ENCODE data around the gene C1QTNF7. TPM values are rescaled to one million over a fixed set of nuclear protein-coding genes. Genes with fewer than 3 reads are reported as not detected.

C1QTNF7 gene
- total RNA-seq, 2 experiments from 2014 or later, result not detected

DNA sequence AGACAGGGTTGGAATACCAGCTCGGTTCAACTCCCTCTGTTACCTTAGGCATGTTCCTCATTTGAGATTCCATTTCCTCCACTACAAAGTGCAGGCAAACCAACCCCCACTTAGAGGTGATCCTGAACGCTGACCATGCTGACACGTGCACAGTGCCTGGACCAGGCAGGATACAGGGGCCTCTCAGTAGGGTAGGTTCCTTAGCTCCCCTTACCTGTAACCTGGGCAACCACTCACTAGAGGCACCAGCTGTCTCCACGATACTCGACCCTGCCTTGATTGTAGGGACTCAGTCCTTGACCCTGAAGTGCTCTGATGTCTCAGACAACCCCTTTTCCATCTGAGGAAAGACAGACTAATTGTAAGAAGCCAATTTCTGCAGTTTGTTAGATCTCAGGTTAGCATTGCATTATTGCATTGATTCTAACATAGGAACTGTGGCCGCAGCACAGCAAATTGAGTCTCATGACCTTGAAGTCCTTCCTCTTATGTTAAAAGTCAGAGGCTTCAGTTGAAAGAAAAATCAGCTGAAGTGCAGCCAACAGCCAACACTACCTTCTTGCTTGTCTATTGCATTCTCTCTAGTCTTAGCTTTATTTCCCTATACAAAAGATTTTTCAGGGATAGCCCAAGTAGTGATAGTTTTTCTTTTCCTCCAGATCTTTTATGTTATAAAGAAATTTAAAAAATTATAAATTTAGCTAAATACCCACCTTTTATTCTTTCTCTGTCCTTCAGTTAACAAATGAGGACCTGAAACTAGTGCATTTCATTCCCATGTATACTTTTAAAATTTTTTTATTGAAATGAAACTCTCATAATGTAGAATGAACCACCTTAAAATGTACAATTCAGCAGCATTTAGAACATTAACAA, 11.2 kb upstream of the C1QTNF7 start:
- H3K9me3 ChIP-seq (ENCODE audit: low read length), result no peaks in the 10 kb centered on the region
- peaks cover 29% of the 10 kb centered on the region for H3K4me1 ChIP-seq (ENCODE audit: insufficient read depth, low read length, poor library complexity, severe bottlenecking)
- peak overlapping the region; percentile 14; the same call in 1 of the 2 replicates for H2AFZ ChIP-seq (ENCODE audit: low read length)
- H3K9me2 ChIP-seq (ENCODE audit: insufficient read depth, low read length), result no peaks in the 10 kb centered on the region
- ChIA-PET POLR2A (interaction anchor here (0.7 to 1.4 kb wide), 5 partner anchors 12 to 867 kb away, joined by 3 to 4 read pairs (median 3); partner anchors contain the start of gene C1QTNF7), CTCF (ENCODE audit: unreplicated experiment) (no interaction called here)
- intact Hi-C loops (cut with micrococcal nuclease; ENCODE audit: unreplicated experiment), result loop anchor here (1.0 to 10.0 kb wide), 2 partner anchors 15 to 388 kb away; no protein-coding TSS in a partner anchor
- no peaks in the 10 kb centered on the region for H3K79me2 ChIP-seq (ENCODE audit: insufficient read depth, low read depth, low read length)
- no TSS peak for BruUV-seq (replicated peaks)
- no peaks in the 10 kb centered on the region for H3K36me3 ChIP-seq (ENCODE audit: insufficient read depth, low read length)
- H3K4me2 ChIP-seq (ENCODE audit: low read length), result no peak overlapping the region; the same call in 1 of the 2 replicates
- no peaks in the 10 kb centered on the region for H4K20me1 ChIP-seq (ENCODE audit: insufficient read depth, low read length)
- DNase-seq (ENCODE audit: low spot score), result no peak
- no peak overlapping the region for H3K27ac ChIP-seq (ENCODE audit: low read depth, low read length, poor library complexity, severe bottlenecking)
- TF ChIP-seq EZH2phosphoT487 (IDR thresholded peaks at IDR 0.05; ENCODE audit: borderline replicate concordance, low read depth, low read length), result no peak
- TF ChIP-seq, protein P1, sequence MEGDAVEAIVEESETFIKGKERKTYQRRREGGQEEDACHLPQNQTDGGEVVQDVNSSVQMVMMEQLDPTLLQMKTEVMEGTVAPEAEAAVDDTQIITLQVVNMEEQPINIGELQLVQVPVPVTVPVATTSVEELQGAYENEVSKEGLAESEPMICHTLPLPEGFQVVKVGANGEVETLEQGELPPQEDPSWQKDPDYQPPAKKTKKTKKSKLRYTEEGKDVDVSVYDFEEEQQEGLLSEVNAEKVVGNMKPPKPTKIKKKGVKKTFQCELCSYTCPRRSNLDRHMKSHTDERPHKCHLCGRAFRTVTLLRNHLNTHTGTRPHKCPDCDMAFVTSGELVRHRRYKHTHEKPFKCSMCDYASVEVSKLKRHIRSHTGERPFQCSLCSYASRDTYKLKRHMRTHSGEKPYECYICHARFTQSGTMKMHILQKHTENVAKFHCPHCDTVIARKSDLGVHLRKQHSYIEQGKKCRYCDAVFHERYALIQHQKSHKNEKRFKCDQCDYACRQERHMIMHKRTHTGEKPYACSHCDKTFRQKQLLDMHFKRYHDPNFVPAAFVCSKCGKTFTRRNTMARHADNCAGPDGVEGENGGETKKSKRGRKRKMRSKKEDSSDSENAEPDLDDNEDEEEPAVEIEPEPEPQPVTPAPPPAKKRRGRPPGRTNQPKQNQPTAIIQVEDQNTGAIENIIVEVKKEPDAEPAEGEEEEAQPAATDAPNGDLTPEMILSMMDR (conservative IDR thresholded peaks at IDR 0.05; ENCODE audit: low read length), result no peak
- H3K4me3 ChIP-seq (ENCODE audit: low read depth, low read length, poor library complexity, severe bottlenecking), result no peak overlapping the region

GRCh38 chr4:15417233-15417660, 10.6 kb upstream of the C1QTNF7 start:
- Histone ChIP-seq H3K4me2 (ENCODE audit: low read length) (no peak overlapping the region), H3K4me1 (ENCODE audit: insufficient read depth, low read length, poor library complexity, severe bottlenecking) (peaks cover 25% of the 10 kb centered on the region), H3K79me2 (ENCODE audit: insufficient read depth, low read depth, low read length) (no peaks in the 10 kb centered on the region), H2AFZ (ENCODE audit: low read length) (no peak overlapping the region), H4K20me1 (ENCODE audit: insufficient read depth, low read length) (no peaks in the 10 kb centered on the region), H3K9me3 (ENCODE audit: low read length) (no peaks in the 10 kb centered on the region), H3K9me2 (ENCODE audit: insufficient read depth, low read length) (no peaks in the 10 kb centered on the region), H3K27ac (ENCODE audit: low read depth, low read length, poor library complexity, severe bottlenecking) (no peak overlapping the region), H3K4me3 (ENCODE audit: low read depth, low read length, poor library complexity, severe bottlenecking) (no peak overlapping the region), H3K36me3 (ENCODE audit: insufficient read depth, low read length) (no peaks in the 10 kb centered on the region)
- no peak for DNase-seq (ENCODE audit: low spot score)
- intact Hi-C loops (cut with micrococcal nuclease; ENCODE audit: unreplicated experiment), result loop anchor here (10.0 kb wide), 1 partner anchor 388 kb away; no protein-coding TSS in a partner anchor
- POLR2A ChIA-PET, result interaction anchor here (0.7 to 0.9 kb wide), 2 partner anchors 16 to 868 kb away, joined by 3 read pairs; no protein-coding TSS in a partner anchor
- no TSS peak for BruUV-seq (replicated peaks)
- CTCF ChIA-PET (ENCODE audit: unreplicated experiment), result no interaction called here
- TF ChIP-seq, protein P1 (conservative IDR thresholded peaks at IDR 0.05; ENCODE audit: low read length), result no peak
- TF ChIP-seq EZH2phosphoT487 (IDR thresholded peaks at IDR 0.05; ENCODE audit: borderline replicate concordance, low read depth, low read length), result no peak
